Measurements from ENCODE around the gene LARGE1. TPM values are rescaled to one million over a fixed set of nuclear protein-coding genes. Genes with fewer than 3 reads are reported as not detected.

LARGE1 gene
- total RNA-seq, 1 experiment from 2014 or later = 2.5 TPM

GRCh38 chr22:33380789-33381530, 539.3 kb downstream of the LARGE1 start:
- in situ Hi-C loops (cut with HindIII; ENCODE audit: low pct_unique_long_range_greater_than_20kb, low sequenced_read_pairs) (no loop called here), intact Hi-C loops (cut with micrococcal nuclease; ENCODE audit: unreplicated experiment) (no loop called here)
- Histone ChIP-seq H3K4me3 (ENCODE audit: low read depth in 2 of 2, low read length in 2 of 2) (no peak overlapping the region), H3K36me3 (ENCODE audit: control insufficient read depth, insufficient read depth, low read length) (no peaks in the 10 kb centered on the region), H3K4me1 (ENCODE audit: control insufficient read depth, insufficient read depth, low read length) (no peaks in the 10 kb centered on the region), H3K9me3 (ENCODE audit: control insufficient read depth, insufficient read depth, low read depth, low read length) (no peaks in the 10 kb centered on the region), H3K27me3 (ENCODE audit: control insufficient read depth, insufficient read depth, low read length) (no peaks in the 10 kb centered on the region), H3K27ac (ENCODE audit: low read length) (no peak overlapping the region)
- DNase-seq (ENCODE audit: low read depth, low spot score) (no peak), ATAC-seq (no peak)
- BruUV-seq (replicated peaks) = no TSS peak
- POLR2A ChIA-PET = no interaction called here
- CTCF ChIA-PET = no interaction called here
- TF ChIP-seq TCF7L2 (IDR thresholded peaks at IDR 0.05; ENCODE audit: low read depth, low read length) (no peak), POLR2AphosphoS5 (IDR thresholded peaks at IDR 0.05; ENCODE audit: low read depth, low read length) (no peak), SIN3A (IDR thresholded peaks at IDR 0.05; ENCODE audit: borderline replicate concordance, insufficient read depth, low read depth, low read length) (no peak)
- TF ChIP-seq, protein P1, sequence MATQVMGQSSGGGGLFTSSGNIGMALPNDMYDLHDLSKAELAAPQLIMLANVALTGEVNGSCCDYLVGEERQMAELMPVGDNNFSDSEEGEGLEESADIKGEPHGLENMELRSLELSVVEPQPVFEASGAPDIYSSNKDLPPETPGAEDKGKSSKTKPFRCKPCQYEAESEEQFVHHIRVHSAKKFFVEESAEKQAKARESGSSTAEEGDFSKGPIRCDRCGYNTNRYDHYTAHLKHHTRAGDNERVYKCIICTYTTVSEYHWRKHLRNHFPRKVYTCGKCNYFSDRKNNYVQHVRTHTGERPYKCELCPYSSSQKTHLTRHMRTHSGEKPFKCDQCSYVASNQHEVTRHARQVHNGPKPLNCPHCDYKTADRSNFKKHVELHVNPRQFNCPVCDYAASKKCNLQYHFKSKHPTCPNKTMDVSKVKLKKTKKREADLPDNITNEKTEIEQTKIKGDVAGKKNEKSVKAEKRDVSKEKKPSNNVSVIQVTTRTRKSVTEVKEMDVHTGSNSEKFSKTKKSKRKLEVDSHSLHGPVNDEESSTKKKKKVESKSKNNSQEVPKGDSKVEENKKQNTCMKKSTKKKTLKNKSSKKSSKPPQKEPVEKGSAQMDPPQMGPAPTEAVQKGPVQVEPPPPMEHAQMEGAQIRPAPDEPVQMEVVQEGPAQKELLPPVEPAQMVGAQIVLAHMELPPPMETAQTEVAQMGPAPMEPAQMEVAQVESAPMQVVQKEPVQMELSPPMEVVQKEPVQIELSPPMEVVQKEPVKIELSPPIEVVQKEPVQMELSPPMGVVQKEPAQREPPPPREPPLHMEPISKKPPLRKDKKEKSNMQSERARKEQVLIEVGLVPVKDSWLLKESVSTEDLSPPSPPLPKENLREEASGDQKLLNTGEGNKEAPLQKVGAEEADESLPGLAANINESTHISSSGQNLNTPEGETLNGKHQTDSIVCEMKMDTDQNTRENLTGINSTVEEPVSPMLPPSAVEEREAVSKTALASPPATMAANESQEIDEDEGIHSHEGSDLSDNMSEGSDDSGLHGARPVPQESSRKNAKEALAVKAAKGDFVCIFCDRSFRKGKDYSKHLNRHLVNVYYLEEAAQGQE (IDR thresholded peaks at IDR 0.05; ENCODE audit: insufficient read depth in 1 of 2, low read depth in 2 of 2, low read length in 1 of 2) = no peak
- TF ChIP-seq, protein P2, sequence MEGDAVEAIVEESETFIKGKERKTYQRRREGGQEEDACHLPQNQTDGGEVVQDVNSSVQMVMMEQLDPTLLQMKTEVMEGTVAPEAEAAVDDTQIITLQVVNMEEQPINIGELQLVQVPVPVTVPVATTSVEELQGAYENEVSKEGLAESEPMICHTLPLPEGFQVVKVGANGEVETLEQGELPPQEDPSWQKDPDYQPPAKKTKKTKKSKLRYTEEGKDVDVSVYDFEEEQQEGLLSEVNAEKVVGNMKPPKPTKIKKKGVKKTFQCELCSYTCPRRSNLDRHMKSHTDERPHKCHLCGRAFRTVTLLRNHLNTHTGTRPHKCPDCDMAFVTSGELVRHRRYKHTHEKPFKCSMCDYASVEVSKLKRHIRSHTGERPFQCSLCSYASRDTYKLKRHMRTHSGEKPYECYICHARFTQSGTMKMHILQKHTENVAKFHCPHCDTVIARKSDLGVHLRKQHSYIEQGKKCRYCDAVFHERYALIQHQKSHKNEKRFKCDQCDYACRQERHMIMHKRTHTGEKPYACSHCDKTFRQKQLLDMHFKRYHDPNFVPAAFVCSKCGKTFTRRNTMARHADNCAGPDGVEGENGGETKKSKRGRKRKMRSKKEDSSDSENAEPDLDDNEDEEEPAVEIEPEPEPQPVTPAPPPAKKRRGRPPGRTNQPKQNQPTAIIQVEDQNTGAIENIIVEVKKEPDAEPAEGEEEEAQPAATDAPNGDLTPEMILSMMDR (IDR thresholded peaks at IDR 0.05) = no peak

DNA sequence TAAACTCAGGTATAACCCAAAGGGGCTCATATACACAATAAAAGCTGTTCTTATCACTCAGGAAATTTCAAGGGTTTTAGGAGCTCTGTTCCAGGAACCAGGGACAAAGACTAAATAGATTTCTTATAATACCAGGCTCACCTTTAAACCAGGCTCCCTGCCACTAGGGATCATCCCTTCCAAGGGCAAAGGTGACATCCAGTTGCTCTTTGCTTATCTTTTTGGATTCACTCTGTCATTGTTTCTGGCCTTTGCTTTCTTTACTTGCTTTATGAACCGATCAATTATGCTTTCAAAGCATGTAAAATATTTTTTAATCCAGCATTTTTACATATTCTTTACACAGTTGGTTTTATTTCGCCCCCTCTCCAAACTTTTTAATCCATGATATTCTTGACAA, 540.4 kb downstream of the LARGE1 start:
- Histone ChIP-seq H3K9me3 (ENCODE audit: control insufficient read depth, insufficient read depth, low read depth, low read length) (no peaks in the 10 kb centered on the region), H3K27ac (ENCODE audit: low read length) (no peak overlapping the region), H3K4me1 (ENCODE audit: control insufficient read depth, insufficient read depth, low read length) (no peaks in the 10 kb centered on the region), H3K27me3 (ENCODE audit: control insufficient read depth, insufficient read depth, low read length) (no peaks in the 10 kb centered on the region), H3K4me3 (ENCODE audit: low read depth in 2 of 2, low read length in 2 of 2) (no peak overlapping the region), H3K36me3 (ENCODE audit: control insufficient read depth, insufficient read depth, low read length) (no peaks in the 10 kb centered on the region)
- ATAC-seq (no peak), DNase-seq (ENCODE audit: low read depth, low spot score) (no peak)
- in situ Hi-C loops (cut with HindIII; ENCODE audit: low pct_unique_long_range_greater_than_20kb, low sequenced_read_pairs) = no loop called here
- TF ChIP-seq, protein P1 (IDR thresholded peaks at IDR 0.05; ENCODE audit: insufficient read depth in 1 of 2, low read depth in 2 of 2, low read length in 1 of 2) = no peak
- TF ChIP-seq SIN3A (IDR thresholded peaks at IDR 0.05; ENCODE audit: borderline replicate concordance, insufficient read depth, low read depth, low read length) (no peak), TCF7L2 (IDR thresholded peaks at IDR 0.05; ENCODE audit: low read depth, low read length) (no peak), POLR2AphosphoS5 (IDR thresholded peaks at IDR 0.05; ENCODE audit: low read depth, low read length) (no peak)
- TF ChIP-seq, protein P2 (IDR thresholded peaks at IDR 0.05) = no peak
- BruUV-seq (replicated peaks) = no TSS peak
- intact Hi-C loops (cut with micrococcal nuclease; ENCODE audit: unreplicated experiment) = no loop called here
- ChIA-PET POLR2A (no interaction called here), CTCF (no interaction called here)

Data from Panc1 (cell line).